Activated T-helper 17 cell treated with anti-CD3 and anti-CD28 coated beads, Interleukin-2, amount 50 U/mL, for 72 hours (primary cell): ENCODE measurements around the gene ZNF683. TPM values are rescaled to one million over a fixed set of nuclear protein-coding genes. Genes with fewer than 3 reads are reported as not detected.

Source experiments
- ATAC-seq: fragments of 150-1000 bp; cut with Tn5 transposase; replicated peaks from 2 replicates; pipeline ENCODE4 v1.10.0; 2021; ENCODE audit warnings: mild to moderate bottlenecking, moderate library complexity
- H3K27ac Mint-ChIP-seq: one replicate; pipeline ENCODE4 v1.8.0; 2022; ENCODE audit warnings: mixed read lengths
- H3K27me3 Mint-ChIP-seq: one replicate; pipeline ENCODE4 v1.8.0; 2022; ENCODE audit warnings: mixed read lengths
- H3K36me3 Mint-ChIP-seq: one replicate; pipeline ENCODE4 v1.8.0; 2022; ENCODE audit warnings: low read depth, mild to moderate bottlenecking, mixed read lengths
- H3K4me1 Mint-ChIP-seq: one replicate; pipeline ENCODE4 v1.8.0; 2022; ENCODE audit warnings: mixed read lengths
- H3K4me3 Mint-ChIP-seq: one replicate; pipeline ENCODE4 v1.8.0; 2022; ENCODE audit warnings: mild to moderate bottlenecking, mixed read lengths
- H3K9me3 Mint-ChIP-seq: one replicate; pipeline ENCODE4 v1.8.0; 2022; ENCODE audit warnings: mixed read lengths
- total RNA-seq, 2 donors: library from RNA; stranded (reverse); gene quantifications; one replicate each; pipeline ENCODE4 v1.2.3, GENCODE V29; 2022

The ZNF683 gene
- total RNA-seq, 2 donors from 2014 or later, result not detected

GRCh38 chr1:26321315-26322041, 51.1 kb downstream of the ZNF683 start:
- peaks cover 21% of the 10 kb centered on the region for H3K4me1 Mint-ChIP-seq
- peak; percentile 60 for ATAC-seq
- H3K27ac Mint-ChIP-seq, result peak overlapping the region; percentile 77
- H3K9me3 Mint-ChIP-seq, result no peaks in the 10 kb centered on the region
- H3K27me3 Mint-ChIP-seq, result no peaks in the 10 kb centered on the region
- peaks cover 71% of the 10 kb centered on the region for H3K36me3 Mint-ChIP-seq
- H3K4me3 Mint-ChIP-seq, result peak overlapping the region; percentile 98

- Mint-ChIP-seq H3K4me1 (peaks cover 21% of the 10 kb centered on the region), H3K36me3 (peaks cover 71% of the 10 kb centered on the region), H3K4me3 (peak overlapping the region; percentile 98), H3K27me3 (no peaks in the 10 kb centered on the region), H3K9me3 (no peaks in the 10 kb centered on the region), H3K27ac (peak overlapping the region; percentile 77)
- ATAC-seq, result no peak
These were observed 51.7 kb downstream of the ZNF683 start for GRCh38 chr1:26320896-26321295.

DNA sequence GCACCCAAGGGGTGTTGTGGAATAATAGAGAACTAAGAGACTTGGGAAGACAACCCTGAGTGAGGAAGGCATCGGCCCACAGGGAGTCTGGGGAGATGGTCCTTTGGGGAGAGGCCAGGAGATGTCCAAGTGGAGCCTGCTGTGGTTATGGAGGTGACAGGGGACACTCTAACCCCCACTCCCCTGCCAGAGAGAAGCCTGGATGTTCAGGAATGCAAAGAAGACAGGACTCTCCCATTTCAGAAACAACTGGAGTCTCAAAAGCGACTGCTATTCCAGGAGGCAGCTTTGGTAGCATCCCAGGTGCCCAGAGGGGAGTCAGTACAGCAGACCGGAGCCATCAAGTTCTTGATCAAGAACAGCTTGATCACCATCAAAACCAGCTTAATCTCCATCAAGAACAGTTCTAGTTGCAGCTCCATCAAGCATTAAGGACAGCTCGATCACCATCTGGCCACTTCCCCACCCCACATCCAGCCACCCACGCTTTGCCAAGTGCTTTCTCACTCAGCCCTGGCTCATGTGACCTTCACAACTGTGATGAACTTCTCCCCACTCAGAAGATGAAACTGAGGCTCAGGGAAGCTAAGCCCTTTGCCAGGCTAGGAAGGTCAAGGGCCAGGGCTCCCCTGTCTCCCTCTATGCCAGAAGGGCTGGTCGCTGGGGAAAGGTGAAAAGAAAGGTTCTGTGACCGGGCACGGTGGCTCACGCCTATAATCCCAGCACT, 54.0 kb downstream of the ZNF683 start:
- no peaks in the 10 kb centered on the region for H3K27me3 Mint-ChIP-seq

GRCh38 chr1:26317612-26318337, 54.8 kb downstream of the ZNF683 start, which contains the start of gene CD52:
CD52 (plus strand) TSS chr1:26317958; CDS start chr1:26318018, 60 bp downstream.
- H3K36me3 Mint-ChIP-seq, result peaks cover 53% of the 10 kb centered on the region
- H3K4me1 Mint-ChIP-seq, result peaks cover 36% of the 10 kb centered on the region
- H3K9me3 Mint-ChIP-seq, result no peaks in the 10 kb centered on the region
- H3K4me3 Mint-ChIP-seq, result peak within 1 kb of the TSS; percentile 98
- H3K27ac Mint-ChIP-seq, result peak within 1 kb of the TSS; percentile 96
- peak; percentile 65 for ATAC-seq
- H3K27me3 Mint-ChIP-seq, result no peaks in the 10 kb centered on the region

More for the DNA sequence above, 54.0 kb downstream of the ZNF683 start:
- Mint-ChIP-seq H3K4me1 (peaks cover 36% of the 10 kb centered on the region), H3K4me3 (peak overlapping the region; percentile 98), H3K36me3 (peaks cover 60% of the 10 kb centered on the region), H3K27ac (peak overlapping the region; percentile 96), H3K9me3 (no peaks in the 10 kb centered on the region)
- ATAC-seq, result peak; percentile 59

- Mint-ChIP-seq H3K27me3 (no peaks in the 10 kb centered on the region), H3K27ac (peak overlapping the region; percentile 96), H3K36me3 (peaks cover 46% of the 10 kb centered on the region), H3K9me3 (no peaks in the 10 kb centered on the region), H3K4me3 (peak overlapping the region; percentile 98), H3K4me1 (peaks cover 36% of the 10 kb centered on the region)
- ATAC-seq, result no peak
These were observed 55.4 kb downstream of the ZNF683 start for GRCh38 chr1:26317146-26317545.

- H3K4me3 Mint-ChIP-seq, result peak overlapping the region; percentile 98
- peaks cover 32% of the 10 kb centered on the region for H3K4me1 Mint-ChIP-seq
- ATAC-seq, result no peak
- peaks cover 37% of the 10 kb centered on the region for H3K36me3 Mint-ChIP-seq
- H3K9me3 Mint-ChIP-seq, result no peaks in the 10 kb centered on the region
- no peaks in the 10 kb centered on the region for H3K27me3 Mint-ChIP-seq
- H3K27ac Mint-ChIP-seq, result peak overlapping the region; percentile 67
These were observed 56.4 kb downstream of the ZNF683 start for GRCh38 chr1:26315874-26316850.

DNA sequence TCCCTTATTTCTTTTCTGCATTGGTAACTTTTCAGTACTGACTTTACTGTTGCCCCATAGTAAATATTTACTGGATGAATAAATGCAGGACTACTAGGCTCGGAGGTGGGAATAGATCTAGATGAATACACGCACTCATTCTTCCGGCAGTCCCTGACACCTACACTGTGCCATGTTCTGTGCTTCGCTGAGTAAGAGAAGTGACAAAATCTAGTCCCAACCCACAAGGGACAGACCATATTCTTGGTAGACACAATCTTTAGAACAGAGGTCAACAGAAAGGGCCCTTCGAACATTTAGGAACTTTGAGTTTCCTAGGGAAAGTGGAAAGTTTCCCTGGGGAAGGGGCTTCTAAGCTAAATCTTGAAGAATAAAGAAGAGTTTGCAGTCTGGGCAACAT, 58.0 kb downstream of the ZNF683 start:
- Mint-ChIP-seq H3K27ac (peak overlapping the region; percentile 67), H3K4me1 (peaks cover 26% of the 10 kb centered on the region), H3K4me3 (peak overlapping the region; percentile 98), H3K9me3 (no peaks in the 10 kb centered on the region), H3K36me3 (peaks cover 21% of the 10 kb centered on the region), H3K27me3 (no peaks in the 10 kb centered on the region)
- ATAC-seq, result no peak

Other genes starting within 250 kb of the ZNF683 start
- gene FAM110D, start 213.7 kb downstream of the ZNF683 start, total RNA-seq, result not detected
- not detected for gene C1orf232, start 203.8 kb downstream of the ZNF683 start, total RNA-seq
- 10 to 100 TPM; 20.4 to 52.4 TPM for gene ZNF593, start 202.8 kb downstream of the ZNF683 start, total RNA-seq
- not detected for gene ZNF593OS, start 200.9 kb downstream of the ZNF683 start, total RNA-seq
- 1 to 10 TPM; 2.9 to 4.6 TPM for gene CNKSR1, start 195.3 kb downstream of the ZNF683 start, total RNA-seq
- not detected for gene CATSPER4, start 182.1 kb downstream of the ZNF683 start, total RNA-seq
- gene CEP85, start 138.6 kb downstream of the ZNF683 start, total RNA-seq, result 10 to 100 TPM; 34.8 to 37.7 TPM
- 100 to 1,000 TPM; 258 to 280 TPM for gene SH3BGRL3, start 92.7 kb downstream of the ZNF683 start, total RNA-seq
- gene UBXN11, start 66.1 kb downstream of the ZNF683 start, total RNA-seq, result 10 to 100 TPM; 17.9 to 23.2 TPM
- gene CD52, start 54.8 kb downstream of the ZNF683 start, total RNA-seq, result 100 to 1,000 TPM; 218 to 542 TPM
- gene CRYBG2, start 18.6 kb downstream of the ZNF683 start, total RNA-seq, result 10 to 100 TPM in 1 of 2 donors, under 1 TPM in 1; 0.37 to 13.6 TPM
- gene LIN28A, start 38.1 kb upstream of the ZNF683 start, total RNA-seq, result not detected
- gene DHDDS, start 59.6 kb upstream of the ZNF683 start, total RNA-seq, result 10 to 100 TPM; 55.7 to 56.6 TPM
- 100 to 1,000 TPM; 551 to 805 TPM for gene HMGN2, start 99.7 kb upstream of the ZNF683 start, total RNA-seq
- 100 to 1,000 TPM; 154 to 211 TPM for gene RPS6KA1, start 157.0 kb upstream of the ZNF683 start, total RNA-seq